Uterus (tissue), 2 donors: Measurements from ENCODE around the gene YBEY.

Experiments
- POLR2A ChIP-seq, 2 donors: fragments of 450-650 bp; IDR thresholded peaks; one replicate each; pipeline ENCODE4 v1.6.1; 2016; ENCODE audit warnings: antibody characterized with exemption in 2 of 2, mild to moderate bottlenecking in 1 of 2, moderate library complexity in 1 of 2
- TF ChIP-seq, protein P1 (sequence below), 4 experiments: fragments of 200-600 bp in 2 of 4; fragments of 450-650 bp in 2 of 4; sonication (generic) in 2 of 4; IDR thresholded peaks; one replicate each; pipeline ENCODE4 v1.5.1; 2016 to 2019; ENCODE audit warnings: antibody characterized with exemption in 4 of 4, mild to moderate bottlenecking in 2 of 4, moderate library complexity in 1 of 4

DNA sequence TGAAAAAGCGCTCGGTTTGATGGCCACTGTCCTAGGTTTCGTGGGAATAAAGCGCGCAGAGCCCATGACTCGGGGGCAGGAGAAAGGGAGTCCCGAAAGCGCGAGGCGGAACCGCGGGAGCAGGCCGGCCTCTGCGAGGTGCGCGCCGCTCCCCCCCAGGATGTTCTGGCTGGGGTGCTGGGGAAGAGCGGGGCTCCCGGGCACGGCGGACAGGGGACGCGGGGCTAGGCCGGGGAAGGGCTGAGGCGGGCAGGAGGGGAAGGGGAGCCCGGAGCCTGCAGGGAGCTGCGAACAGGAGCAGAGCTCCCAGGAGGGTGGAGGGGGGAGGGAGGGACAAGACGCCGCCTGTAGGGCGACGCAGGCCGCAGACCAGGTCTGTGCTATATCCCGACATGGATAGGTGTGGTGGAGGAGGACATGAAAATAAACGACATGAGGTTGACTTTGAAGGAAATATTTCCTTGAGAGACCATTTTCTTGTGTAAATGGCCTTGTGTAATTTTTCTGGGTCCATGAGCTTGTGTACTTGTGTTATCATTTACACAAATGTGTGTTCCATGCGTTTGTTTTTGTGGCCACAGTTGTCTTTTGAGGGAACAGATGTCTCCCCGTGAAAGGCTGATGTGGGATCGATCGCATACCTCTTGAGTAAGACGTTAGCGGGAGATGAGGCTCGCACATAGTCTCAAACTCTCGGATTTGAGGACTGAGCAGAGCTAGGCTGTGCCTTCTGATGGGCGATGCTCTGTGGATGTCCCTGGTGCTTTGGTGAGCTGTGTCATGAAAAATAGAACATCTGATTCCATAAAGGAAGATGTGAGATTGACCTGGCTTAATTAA, 39.2 kb downstream of the YBEY start:
- TF ChIP-seq, protein P1, sequence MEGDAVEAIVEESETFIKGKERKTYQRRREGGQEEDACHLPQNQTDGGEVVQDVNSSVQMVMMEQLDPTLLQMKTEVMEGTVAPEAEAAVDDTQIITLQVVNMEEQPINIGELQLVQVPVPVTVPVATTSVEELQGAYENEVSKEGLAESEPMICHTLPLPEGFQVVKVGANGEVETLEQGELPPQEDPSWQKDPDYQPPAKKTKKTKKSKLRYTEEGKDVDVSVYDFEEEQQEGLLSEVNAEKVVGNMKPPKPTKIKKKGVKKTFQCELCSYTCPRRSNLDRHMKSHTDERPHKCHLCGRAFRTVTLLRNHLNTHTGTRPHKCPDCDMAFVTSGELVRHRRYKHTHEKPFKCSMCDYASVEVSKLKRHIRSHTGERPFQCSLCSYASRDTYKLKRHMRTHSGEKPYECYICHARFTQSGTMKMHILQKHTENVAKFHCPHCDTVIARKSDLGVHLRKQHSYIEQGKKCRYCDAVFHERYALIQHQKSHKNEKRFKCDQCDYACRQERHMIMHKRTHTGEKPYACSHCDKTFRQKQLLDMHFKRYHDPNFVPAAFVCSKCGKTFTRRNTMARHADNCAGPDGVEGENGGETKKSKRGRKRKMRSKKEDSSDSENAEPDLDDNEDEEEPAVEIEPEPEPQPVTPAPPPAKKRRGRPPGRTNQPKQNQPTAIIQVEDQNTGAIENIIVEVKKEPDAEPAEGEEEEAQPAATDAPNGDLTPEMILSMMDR (IDR thresholded peaks at IDR 0.05) = peak in 1 of 4 experiments; percentile 16
- TF ChIP-seq POLR2A (IDR thresholded peaks at IDR 0.05) = no peak
